ENCODE data around the gene SRGAP2C.
"Not testable (repeated sequence)": the region's sequence is repeated elsewhere in the genome, so short reads cannot be mapped to it uniquely, and the experiment has no call there.

The SRGAP2C gene

GRCh38 chr1:121280699-121281317, 96.0 kb downstream of the SRGAP2C start:
- not testable (repeated sequence) for DNase-seq (ENCODE audit: low read depth)

DNA sequence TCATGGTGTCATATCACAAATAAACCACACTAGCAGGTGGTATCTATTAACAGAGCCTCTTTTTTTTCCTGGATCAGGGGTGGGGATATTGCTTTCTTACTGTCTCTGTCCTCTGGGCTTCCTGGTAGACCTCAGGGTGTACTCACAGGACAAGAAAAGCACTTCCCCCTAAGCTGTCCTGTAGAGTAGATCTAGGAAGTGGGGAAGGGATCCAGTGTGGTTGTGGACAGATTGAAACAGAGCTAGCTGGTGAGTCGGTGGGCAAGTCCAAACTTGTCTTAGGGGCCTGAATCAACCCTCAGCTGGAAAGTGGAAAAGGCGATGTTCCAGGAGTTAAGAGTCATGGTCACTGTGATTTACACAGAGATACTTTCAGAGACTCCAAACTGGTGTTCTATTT, 96.7 kb downstream of the SRGAP2C start:
- DNase-seq (ENCODE audit: low read depth), result not testable (repeated sequence)

- DNase-seq (ENCODE audit: low read depth), result not testable (repeated sequence)
These were observed 98.9 kb downstream of the SRGAP2C start for GRCh38 chr1:121283587-121284180.

DNA sequence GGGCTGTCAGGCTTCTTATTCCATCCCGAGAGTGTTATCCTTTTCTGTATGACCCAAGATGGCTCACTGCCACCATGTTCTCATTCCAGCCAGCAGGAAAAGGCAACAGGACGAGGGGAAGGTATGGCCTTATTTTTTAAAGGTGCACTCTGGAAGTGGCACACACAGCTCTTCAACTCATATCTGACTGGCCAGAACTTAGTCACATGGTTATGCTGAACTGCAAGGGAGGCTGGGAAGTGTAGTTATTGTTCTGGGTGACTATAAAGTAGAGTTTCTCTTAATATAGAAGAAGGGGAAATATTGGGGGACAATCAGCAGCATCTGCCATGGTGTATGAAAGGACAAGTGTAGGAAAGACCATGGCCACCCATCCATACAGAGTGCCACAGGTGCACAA, 107.8 kb downstream of the SRGAP2C start:
- not testable (repeated sequence) for DNase-seq (ENCODE audit: low read depth)

DNA sequence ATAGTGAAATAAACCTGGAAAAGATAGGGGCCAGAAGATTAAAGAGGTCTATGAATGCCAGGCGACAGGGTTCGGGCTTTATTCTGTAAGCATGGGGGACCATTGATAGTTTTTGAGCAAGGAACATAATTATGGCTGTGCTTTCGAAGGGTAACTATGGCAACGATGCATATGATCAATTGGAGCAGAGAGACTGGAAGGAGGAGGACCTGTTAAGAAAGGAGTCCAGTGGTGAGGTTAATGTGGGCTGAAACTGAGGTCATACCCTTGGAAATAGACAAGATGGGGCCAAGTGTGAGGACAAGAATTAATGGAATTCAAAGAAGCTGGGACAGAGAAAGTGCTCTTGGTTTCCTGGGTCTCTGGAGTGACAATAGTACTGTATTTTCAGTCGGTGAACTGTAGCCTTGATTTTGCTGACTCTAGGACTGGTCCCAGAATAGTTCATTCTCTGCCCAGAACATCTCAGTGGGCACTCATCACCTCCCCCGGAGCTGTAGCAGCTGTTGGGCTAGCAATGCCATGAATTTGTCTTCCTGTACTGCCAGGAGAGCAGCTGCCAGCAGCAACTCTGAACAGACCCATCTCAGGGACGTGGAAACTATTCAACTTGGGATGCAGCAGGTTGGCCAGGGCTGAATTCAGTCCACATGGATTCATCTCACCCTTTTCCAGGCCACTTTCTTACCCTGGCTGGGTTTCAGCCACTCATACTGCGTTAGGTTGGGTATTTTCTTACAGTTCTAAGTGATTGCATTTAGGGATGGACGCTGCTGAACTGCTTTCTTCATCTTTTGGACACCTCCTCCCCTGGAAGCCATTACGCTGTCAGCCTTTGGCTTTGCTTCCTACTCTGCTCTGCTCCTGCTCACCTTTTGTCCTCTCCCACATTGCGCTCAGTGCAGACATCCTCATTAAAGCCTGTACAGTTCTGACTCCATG, 108.8 kb downstream of the SRGAP2C start:
- not testable (repeated sequence) for DNase-seq (ENCODE audit: low read depth)

GRCh38 chr1:121294205-121294570, 109.4 kb downstream of the SRGAP2C start:
- DNase-seq (ENCODE audit: low read depth), result not testable (repeated sequence)

DNA sequence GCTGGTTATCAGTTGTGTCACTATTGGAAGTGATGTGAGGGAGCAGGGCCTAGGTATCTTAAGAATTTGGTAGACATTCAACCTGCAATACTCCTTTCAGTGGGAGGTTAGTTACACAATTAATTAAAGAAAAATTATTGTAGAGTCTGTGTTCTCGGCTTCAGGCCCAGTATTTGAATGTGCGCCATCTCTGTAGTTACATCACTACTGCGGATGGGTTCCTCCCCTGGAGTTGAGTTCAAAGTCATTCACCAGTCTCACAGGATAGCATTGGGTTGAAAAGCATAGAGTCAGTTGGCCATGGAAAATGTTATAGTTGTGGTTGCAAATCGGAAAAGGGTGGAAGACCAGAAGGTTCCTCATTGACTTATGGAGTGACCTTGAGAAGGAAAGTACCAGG, 111.8 kb downstream of the SRGAP2C start:
- DNase-seq (ENCODE audit: low read depth), result not testable (repeated sequence)

DNA sequence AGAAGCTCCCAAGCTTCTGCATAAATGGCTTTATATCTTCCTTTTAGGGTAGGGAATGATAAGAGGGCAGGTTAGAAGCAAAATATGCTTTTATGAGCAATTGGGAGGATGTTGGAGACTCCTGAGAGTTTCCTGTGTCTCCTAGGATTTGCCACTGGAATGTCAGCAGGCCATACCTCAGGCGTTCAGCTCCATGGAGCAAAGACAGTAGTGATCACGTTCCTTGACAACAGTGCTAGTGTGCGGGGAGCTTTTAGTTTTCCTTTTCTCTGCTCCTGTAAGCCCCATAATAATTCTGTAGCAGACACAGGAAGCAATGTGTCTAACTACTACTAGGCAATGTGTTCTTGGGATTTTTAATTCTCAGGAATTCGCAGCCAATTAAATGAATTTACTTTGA, 113.8 kb downstream of the SRGAP2C start:
- not testable (repeated sequence) for DNase-seq (ENCODE audit: low read depth)

DNA sequence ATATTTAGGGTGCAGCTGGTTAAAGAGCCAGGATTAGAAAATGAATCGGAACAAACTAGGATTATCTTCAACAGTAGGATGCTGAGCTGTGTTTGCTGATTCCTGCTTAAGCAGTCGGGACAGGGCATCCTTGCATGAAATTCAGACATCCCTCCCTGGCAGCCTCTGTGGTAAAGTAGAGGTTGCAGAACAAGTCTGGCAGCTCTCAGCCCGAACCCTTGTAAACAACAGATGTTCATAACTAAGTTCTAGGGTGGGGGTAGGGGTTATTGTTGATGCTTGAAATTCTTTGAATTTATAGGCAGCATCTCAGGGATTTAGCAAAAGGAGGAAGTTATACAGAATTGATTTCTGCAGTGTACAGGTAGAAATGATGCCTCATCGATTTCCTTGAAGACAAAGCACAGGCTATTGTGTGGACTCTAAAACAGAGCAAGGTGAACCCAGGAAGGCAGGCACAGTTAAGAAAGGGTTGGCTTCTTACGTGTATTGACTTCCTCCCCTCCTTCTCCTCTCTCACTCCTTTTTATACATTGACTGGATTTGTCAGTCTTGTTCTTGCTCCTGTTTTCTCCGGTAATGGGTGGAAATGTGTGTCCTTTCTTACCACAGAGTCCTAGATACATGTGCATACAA, 114.9 kb downstream of the SRGAP2C start:
- not testable (repeated sequence) for DNase-seq (ENCODE audit: low read depth)

DNA sequence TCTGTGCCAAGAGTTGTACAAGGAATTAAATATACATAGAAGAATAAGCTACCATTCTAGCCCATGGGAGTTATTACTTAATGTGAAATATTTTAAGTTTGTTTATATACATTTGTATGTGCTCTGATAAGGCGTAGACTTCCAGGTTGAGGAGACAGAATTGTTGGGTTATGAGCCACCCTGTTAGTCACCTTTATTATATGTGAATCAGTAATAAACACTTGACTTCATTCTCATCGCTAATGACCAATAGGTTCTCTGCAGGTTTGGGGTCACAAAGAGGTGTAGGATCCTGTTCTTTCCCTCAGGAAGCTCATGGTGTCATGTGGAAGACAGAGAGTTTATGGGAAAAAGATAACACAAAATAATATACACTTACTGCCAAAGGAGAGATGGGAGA, 117.1 kb downstream of the SRGAP2C start:
- not testable (repeated sequence) for DNase-seq (ENCODE audit: low read depth)

DNA sequence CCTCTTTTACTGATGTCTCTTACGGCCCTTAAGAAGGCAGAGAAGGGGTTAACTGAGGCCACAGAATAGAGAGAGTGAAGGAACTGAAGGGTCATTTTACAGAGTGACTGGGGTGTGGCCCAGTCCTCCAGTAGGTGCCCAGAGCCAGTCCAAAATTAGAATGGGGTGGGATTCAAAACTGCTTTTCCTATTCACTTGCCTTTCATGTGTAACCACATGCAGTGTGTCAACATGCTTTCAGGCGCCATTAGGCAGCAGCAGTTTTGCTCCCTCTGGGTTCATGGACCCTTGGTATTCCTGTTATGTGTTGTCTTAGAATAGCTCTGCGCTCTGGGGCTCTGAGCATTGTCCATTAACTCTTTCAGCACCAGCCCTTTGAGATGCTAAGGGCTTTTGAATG, 123.0 kb downstream of the SRGAP2C start:
- not testable (repeated sequence) for DNase-seq (ENCODE audit: low read depth)

- DNase-seq (ENCODE audit: low read depth), result not testable (repeated sequence)
These were observed 130.7 kb downstream of the SRGAP2C start for GRCh38 chr1:121315509-121315908.

GRCh38 chr1:121316081-121316480, 131.3 kb downstream of the SRGAP2C start:
- not testable (repeated sequence) for DNase-seq (ENCODE audit: low read depth)

DNA sequence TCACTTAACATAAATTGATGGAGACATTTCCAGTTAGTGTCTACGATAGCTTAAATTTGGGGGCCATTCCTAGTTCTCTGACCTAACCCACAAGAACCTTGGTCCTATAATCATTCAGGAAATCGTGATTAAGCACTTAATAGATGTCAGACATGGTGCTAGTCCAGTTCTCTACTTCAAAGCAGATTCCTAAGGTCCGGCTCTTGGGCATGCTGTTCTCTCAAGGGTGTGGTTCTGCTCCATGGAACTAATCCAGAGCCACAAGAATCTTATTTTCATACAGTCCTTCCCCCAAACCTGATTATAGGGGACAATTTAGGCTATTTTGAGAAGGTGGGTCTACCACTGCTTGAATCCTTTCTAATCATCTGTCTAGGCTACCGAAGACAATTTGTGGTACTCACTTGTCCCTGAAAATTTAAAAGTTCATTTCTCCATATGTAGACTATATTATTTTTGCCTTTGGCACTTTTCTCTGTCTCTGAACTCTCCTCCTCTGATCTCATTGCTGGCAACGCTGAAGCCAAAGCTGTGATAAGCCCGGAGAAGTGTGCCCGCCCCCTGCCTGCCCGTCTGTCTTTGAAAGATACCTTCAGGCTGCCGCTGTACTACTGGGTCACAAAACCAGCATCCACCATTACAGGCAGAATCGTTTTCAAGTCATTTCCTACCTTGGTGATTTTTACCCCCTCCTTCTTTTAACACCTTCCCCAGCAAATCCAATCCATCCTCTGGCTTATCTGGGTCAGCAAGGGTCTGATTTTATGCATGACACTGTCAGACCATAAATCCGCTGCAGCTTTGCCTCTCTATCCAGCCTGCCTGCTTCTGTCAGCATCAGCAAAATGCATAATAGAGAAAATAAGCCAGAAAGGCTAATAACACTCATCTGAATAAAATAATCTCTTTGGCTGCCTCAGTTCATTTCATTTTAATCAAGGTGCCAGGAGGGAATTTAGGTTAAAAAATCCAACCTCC, 133.0 kb downstream of the SRGAP2C start:
- DNase-seq (ENCODE audit: low read depth), result not testable (repeated sequence)

DNA sequence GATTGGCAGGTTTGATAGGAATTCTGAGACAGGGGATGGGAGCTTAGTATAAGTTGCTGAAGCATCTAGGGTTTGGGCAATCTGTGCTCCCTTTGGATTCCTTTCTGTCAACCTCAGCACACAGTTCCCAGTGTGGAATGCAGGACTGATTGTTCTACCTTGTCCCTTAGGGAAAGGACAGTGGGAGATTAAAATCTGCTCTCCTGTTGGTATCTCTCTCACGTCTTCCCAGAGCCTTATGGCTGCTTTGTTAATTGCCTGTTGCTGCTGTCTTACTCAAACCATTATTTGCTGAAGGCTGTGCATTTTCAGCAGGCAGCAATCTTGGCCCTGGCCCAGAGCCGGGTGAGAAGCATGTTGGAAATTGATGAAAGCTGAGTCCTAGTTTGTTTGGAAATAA, 133.9 kb downstream of the SRGAP2C start:
- not testable (repeated sequence) for DNase-seq (ENCODE audit: low read depth)

GRCh38 chr1:121321660-121322059, 136.9 kb downstream of the SRGAP2C start:
- not testable (repeated sequence) for DNase-seq (ENCODE audit: low read depth)

- DNase-seq (ENCODE audit: low read depth), result not testable (repeated sequence)
These were observed 140.0 kb downstream of the SRGAP2C start for GRCh38 chr1:121324726-121325125.

- not testable (repeated sequence) for DNase-seq (ENCODE audit: low read depth)
These were observed 147.4 kb downstream of the SRGAP2C start for GRCh38 chr1:121332141-121332540.

- not testable (repeated sequence) for DNase-seq (ENCODE audit: low read depth)
These were observed 148.1 kb downstream of the SRGAP2C start for GRCh38 chr1:121332599-121333562.

DNA sequence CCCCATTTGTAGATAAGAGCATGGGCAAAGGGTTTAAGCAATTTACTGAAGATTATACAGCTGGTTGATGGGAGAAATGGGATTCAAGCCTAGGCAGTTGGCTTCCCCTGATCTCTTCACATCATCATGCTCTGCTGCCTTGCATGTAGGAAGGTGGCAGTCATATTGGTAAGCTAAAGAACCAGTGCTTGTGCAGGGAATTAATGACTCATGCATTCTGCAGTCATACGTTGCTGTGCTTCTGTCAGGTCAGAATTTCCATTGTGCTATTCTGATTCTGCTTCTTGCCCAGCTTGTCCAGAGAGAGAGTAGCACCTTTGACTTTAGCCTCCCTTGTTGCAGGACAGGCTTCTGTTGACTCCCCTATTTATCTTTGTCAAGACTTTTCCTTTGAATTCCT, 153.2 kb downstream of the SRGAP2C start:
- DNase-seq (ENCODE audit: low read depth), result not testable (repeated sequence)

All from stimulated activated CD8-positive, alpha-beta memory T cell treated with anti-CD3 and anti-CD28 coated beads, Interleukin-4, amount 100 ng/mL, for 24 hours (primary cell).